HFF-Myc (cell line): Measurements from ENCODE around the gene RPS16.

ENCODE experiments used
- DNase-seq: peaks from one replicate; pipeline ENCODE4 v3.0.0-alpha.2; 2011; ENCODE audit warnings: low read depth; ENCODE audit errors: extremely low read depth
- H3K4me3 ChIP-seq: replicated peaks from 2 replicates; pipeline ENCODE4 v1.5.1; 2011; ENCODE audit warnings: low read depth, mild to moderate bottlenecking, control low read depth, low read length
- TF ChIP-seq, protein P1 (sequence below): IDR thresholded peaks from 2 replicates; pipeline ENCODE4 v1.5.1; 2012; ENCODE audit warnings: mild to moderate bottlenecking, low read depth, low read length, control low read depth; ENCODE audit errors: missing control alignments

Gene RPS16

DNA sequence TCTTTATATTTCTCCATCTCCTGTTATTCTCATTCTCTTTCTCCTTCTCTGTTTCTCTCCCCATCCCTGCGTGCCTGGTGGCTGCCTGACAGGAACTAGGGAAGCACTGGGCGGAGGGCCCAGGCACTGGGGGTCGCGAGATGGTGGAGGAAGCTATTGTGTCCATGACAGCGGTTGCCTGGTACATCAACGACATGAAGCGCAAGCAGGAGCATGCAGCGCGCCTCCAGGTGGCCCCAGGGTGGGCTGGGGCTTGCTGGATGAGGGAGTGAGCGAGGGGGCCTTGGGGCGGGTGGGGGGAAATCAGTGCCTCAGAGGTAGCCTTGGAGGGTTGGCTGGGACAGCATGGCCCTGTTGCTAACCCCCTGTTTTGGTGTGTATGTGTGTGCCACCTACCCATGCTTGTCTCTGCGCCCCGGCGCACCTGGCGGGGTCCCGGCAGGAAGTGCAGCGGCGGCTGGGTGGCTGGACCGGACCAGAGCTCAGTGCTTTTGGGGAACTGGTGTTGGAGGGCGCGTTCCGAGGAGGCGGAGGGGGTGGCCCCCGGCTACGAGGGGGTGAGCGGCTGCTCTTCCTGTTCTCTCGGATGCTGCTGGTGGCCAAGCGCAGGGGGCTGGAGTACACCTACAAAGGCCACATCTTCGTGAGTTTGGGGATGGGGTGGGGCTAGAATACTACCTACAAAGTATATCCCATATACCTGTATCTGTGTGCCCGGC, 18.1 kb downstream of the RPS16 start:
- H3K4me3 ChIP-seq = no peak overlapping the region
- TF ChIP-seq, protein P1, sequence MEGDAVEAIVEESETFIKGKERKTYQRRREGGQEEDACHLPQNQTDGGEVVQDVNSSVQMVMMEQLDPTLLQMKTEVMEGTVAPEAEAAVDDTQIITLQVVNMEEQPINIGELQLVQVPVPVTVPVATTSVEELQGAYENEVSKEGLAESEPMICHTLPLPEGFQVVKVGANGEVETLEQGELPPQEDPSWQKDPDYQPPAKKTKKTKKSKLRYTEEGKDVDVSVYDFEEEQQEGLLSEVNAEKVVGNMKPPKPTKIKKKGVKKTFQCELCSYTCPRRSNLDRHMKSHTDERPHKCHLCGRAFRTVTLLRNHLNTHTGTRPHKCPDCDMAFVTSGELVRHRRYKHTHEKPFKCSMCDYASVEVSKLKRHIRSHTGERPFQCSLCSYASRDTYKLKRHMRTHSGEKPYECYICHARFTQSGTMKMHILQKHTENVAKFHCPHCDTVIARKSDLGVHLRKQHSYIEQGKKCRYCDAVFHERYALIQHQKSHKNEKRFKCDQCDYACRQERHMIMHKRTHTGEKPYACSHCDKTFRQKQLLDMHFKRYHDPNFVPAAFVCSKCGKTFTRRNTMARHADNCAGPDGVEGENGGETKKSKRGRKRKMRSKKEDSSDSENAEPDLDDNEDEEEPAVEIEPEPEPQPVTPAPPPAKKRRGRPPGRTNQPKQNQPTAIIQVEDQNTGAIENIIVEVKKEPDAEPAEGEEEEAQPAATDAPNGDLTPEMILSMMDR = no peak
- DNase-seq = no peak

DNA sequence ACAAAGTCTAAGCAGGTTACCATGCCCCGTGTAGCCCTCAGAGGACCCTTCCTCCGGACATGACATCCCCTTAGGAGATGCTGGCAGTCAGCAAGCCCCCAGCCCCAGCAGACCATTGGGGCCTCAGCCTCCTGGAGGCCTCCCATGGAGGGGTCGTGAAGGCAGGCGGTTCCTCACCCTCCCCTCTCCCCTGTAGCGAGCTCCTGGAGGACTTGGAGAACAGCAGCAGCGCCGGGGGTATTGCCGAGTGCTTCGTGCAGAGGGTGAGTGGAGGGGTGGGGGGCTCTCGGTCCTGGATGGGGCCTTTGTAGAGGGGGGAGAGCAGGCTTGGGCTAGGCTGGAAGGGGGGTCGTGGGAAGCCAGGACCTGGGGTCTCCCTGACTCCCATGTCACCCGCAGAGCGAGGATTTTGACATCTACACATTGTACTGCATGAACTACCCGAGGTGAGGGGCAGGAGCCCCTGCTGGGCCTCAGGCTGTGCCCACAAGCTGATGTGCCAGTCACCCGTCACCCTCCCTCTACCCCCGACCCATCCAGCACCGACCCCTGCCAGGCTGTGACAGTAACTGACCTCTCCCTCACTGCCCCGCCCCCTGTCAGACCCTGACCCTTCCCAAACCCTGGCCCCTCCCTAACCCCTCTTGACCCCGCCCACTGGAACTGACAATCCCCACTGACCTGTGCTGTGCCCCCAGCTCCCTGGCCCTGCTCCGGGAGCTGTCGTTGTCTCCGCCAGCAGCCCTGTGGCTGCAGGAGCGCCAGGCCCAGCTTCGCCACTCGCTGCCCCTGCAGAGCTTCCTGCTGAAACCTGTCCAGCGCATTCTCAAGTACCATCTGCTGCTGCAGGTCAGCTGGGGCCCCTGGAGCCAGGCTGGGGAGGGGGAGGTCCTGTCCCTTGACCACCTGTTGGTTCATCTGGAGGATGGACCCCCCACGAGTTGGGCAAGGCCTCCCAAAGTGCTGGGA, 19.3 kb downstream of the RPS16 start:
- TF ChIP-seq, protein P1 = no peak
- no peak for DNase-seq
- H3K4me3 ChIP-seq = no peak overlapping the region

DNA sequence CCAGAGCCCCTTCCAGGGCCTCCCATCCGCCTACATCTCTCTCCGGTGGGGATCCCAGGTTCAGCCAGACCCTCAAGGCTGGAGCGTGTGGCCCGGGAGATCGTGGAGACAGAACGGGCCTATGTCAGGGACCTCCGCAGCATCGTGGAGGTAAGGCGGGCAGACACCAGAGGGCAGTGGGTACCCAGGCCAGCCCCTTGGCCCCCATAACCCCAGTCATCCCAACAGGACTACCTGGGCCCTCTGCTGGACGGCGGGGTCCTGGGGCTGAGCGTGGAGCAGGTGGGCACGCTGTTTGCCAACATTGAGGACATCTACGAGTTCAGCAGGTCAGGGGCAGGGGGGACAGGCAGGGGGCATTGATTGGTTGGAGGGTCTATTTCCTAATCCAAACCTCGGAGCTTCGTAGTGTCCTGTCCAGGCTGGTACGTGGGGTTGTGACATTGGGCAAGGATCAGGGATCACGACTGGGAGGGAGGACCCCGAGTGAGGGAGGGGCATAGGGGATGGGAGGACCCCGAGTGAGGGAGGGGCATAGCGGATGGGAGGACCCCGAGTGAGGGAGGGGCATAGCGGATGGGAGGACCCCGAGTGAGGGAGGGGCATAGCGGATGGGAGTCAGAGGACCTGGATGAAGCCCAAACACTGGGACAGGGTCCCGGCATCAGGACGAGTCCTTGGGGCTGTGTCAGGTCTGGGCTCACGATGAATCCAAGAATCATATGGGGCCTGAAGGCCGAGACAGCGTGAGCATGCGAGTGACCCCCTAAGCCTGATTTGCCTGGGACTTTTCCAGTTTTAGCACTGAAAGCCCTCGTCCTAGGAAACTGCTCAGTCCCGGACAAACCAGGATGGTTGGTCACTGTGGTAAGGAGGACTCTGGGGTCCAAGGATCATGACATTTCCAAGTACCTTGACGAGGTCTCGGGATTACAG, 20.4 kb downstream of the RPS16 start:
- DNase-seq = no peak
- TF ChIP-seq, protein P1 = no peak
- peak overlapping the region; percentile 87 for H3K4me3 ChIP-seq

DNA sequence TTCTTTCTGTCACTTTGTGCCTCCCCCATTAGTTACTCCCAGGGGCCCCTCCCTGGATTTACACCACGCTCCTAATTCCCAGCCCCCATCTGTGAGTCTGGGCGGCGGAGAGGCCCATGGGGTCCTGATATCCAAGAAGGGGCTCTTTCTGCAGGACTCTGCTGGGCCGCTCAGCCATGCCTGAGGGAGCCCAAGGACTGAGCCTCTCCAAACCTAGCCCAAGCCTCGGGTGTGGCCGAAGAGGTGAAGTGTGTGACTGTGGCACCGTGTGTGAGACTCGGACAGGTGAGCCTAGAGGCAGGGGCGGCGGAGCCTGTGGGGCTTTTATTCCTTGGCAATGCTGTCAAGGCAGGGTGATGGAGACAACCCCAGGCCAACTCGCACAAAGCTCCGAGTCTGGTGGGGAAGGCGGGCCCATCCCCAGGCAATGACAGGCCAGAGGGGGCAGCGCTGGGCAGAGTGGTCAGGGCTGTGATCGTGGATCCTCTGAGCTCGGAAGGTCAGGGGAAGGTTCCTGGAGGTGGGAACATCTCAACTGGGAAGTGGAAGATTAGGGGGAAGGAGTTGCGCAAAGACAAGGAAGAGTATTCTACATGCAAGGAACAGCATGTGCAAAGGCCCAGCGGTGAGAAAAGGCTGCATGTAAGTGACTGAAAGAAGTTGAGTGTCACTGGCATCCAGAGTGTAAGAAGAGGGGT, 21.7 kb downstream of the RPS16 start:
- no peak for DNase-seq
- peak overlapping the region; percentile 87 for H3K4me3 ChIP-seq
- TF ChIP-seq, protein P1 = peak; percentile 15

DNA sequence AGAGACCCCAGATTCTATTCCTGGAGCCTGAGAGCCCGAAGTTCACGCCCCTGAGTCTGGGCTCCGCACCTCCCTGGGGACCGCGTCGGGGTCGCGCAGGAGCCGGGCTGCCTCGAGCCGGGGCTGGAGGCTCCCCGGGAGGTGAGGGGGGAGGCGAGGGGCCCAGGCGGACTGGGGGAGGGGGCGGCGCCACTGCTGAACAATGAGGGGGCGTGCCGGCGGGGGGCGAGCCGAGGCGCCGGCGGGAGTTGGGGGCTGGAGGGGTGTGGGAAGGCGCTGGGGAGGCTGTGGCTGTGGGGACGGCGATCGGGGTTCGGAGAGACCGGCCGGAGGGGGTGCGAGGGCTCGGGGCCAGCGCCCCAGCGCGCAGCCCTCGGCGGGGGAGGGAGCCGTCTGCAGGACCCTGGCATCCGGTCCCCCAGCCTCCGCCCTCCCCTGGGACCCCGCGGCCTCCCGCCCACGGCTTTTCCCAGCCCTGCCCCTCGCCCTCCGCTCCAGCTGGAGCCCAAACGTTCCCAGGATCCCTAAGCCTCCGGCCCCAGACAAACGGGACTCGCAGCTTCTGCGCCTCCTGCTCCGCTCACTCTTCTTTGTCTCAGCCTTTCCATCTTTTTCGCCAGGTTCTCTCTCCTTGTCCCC, 22.4 kb downstream of the RPS16 start:
- H3K4me3 ChIP-seq = peak overlapping the region; percentile 87
- no peak for DNase-seq
- TF ChIP-seq, protein P1 = no peak
